ENCODE measurements around the gene KIAA1191.

KIAA1191 gene

DNA sequence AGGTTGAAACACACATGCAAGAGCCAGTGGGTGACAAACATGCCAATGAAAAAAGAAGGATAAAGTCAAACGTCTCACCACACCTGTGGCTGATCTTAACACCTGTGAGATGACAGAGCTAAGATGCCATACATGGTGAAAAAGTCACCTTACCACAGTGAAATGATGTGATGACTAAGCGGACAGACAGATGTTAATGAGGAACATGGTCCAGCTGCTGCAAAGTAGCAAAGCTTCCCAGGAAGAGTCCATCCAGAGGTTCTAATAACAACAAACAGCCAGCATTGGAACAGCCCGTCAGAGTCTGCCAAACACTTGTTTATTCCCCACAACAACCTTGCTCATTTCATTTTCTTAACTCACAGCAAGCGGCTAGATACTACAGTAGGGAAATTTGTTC is 1.9 kb downstream of the KIAA1191 start:
- no peak for TF ChIP-seq CTCF (conservative IDR thresholded peaks at IDR 0.05; ENCODE audit: low read depth)
- ChIA-PET CTCF (interaction anchor here (1.1 kb wide), 1 partner anchor 40 kb away, joined by 3 read pairs; no protein-coding TSS in a partner anchor), POLR2A (ENCODE audit: low non-redundant PET) (no interaction called here)
- no peak for DNase-seq (ENCODE audit: low spot score)
- peak overlapping the region; percentile 76; the same call in 1 of the 2 replicates for H3K27ac ChIP-seq

- TF ChIP-seq CTCF (conservative IDR thresholded peaks at IDR 0.05; ENCODE audit: low read depth) = no peak
- no peak for DNase-seq (ENCODE audit: low spot score)
- no peak overlapping the region for H3K27ac ChIP-seq
- ChIA-PET CTCF (no interaction called here), POLR2A (ENCODE audit: low non-redundant PET) (no interaction called here)
Observed at GRCh38 chr5:176356179-176356566, 5.4 kb downstream of the KIAA1191 start.

GRCh38 chr5:176355400-176356178 is 6.0 kb downstream of the KIAA1191 start:
- H3K27ac ChIP-seq = no peak overlapping the region
- ChIA-PET CTCF (interaction anchor here (0.7 to 0.8 kb wide), 3 partner anchors 12 to 1737 kb away, joined by 3 to 5 read pairs (median 3); no protein-coding TSS in a partner anchor), POLR2A (ENCODE audit: low non-redundant PET) (no interaction called here)
- no peak for TF ChIP-seq CTCF (conservative IDR thresholded peaks at IDR 0.05; ENCODE audit: low read depth)
- DNase-seq (ENCODE audit: low spot score) = no peak

- ChIA-PET CTCF (interaction anchor here (0.6 kb wide), 1 partner anchor 11 kb away, joined by 3 read pairs; no protein-coding TSS in a partner anchor), POLR2A (ENCODE audit: low non-redundant PET) (no interaction called here)
- no peak overlapping the region for H3K27ac ChIP-seq
- no peak for DNase-seq (ENCODE audit: low spot score)
- TF ChIP-seq CTCF (conservative IDR thresholded peaks at IDR 0.05; ENCODE audit: low read depth) = no peak
Observed at GRCh38 chr5:176353533-176353932, 8.0 kb downstream of the KIAA1191 start.

DNA sequence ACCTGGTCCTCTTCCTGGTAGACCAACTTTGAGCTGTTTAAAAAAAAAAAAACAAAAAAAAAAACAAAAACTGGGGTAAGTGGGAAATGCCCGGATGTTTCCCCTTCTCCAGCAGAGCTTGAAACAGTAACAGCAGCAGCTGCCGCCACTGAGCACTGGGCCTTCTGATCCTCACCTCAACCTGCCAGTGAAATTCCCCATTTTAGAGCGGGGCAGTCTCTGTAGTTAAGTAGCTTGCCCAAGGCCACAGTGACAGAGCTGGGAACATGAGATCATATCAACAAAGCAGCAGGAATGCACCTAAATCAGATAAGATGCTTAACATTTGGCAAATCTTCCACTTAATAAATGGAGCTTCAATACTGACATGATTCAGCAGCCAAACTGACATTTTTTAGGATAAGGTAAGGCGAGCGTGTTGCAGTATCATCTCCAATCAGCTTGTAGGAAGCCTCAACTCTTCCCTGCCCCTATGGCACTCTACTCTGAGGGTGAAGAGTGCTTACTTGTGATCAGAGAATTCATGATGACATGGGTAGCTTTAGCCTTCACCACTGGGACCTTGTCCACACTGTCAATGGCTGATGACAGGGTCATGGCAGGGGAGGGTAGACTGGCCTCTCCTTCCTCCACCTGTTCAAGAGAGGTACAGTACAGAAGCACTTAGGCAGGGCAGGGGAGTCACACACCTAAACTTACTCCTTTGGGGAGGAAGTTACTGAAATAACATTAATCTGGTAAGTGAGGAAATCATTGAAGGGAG is 9.3 kb downstream of the KIAA1191 start:
- ChIA-PET CTCF (interaction anchor here (0.6 to 1.5 kb wide), 2 partner anchors 9 to 58 kb away, joined by 3 to 8 read pairs; partner anchors contain the start of gene KIAA1191), POLR2A (ENCODE audit: low non-redundant PET) (no interaction called here)
- no peak overlapping the region for H3K27ac ChIP-seq
- DNase-seq (ENCODE audit: low spot score) = no peak
- no peak for TF ChIP-seq CTCF (conservative IDR thresholded peaks at IDR 0.05; ENCODE audit: low read depth)

DNA sequence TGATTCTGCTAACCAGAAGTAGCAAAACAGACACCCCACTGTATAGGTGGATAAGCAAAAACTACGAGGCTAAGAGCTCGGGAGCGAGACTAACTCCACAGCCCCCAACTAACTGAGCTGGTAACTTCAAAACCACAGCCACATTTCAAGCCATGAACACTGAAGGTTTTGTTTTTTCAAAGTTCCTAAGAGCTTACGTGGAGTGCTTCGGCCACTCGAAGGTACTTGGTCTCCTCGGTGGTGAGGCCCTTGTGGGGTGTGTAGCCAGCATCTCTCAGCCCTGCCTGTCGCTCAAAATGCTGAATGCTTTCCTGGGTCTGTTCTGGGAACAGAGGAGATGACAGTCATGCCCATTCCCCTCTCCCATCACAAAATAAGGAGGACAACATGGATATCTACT is 11.1 kb downstream of the KIAA1191 start:
- ChIA-PET CTCF (interaction anchor here (0.7 kb wide), 1 partner anchor 598 kb away, joined by 4 read pairs; no protein-coding TSS in a partner anchor), POLR2A (ENCODE audit: low non-redundant PET) (interaction anchor here (0.6 kb wide), 2 partner anchors 11 kb away, joined by 4 to 6 read pairs; no protein-coding TSS in a partner anchor)
- no peak for DNase-seq (ENCODE audit: low spot score)
- no peak for TF ChIP-seq CTCF (conservative IDR thresholded peaks at IDR 0.05; ENCODE audit: low read depth)
- no peak overlapping the region for H3K27ac ChIP-seq

Measured in RWPE1 (cell line).